HepG2 (cell line): ENCODE data around the gene FBXW4. TPM values are rescaled to one million over a fixed set of nuclear protein-coding genes. Genes with fewer than 3 reads are reported as not detected.
A peak's percentile ranks its signal among the peaks of the same experiment; 100 is the strongest.

Experiments used
- ATAC-seq: fragments of 200-7000 bp; cut with Tn5 transposase; 3 replicates; pipeline ENCODE4 v1.9.1; 2020; ENCODE audit warnings: mild to moderate bottlenecking, moderate library complexity
- BruUV-seq: library from RNA; stranded (reverse); fragments of 400-500 nt; replicated peaks from 2 replicates; lab custom pipeline; 2021; lab: Mats Ljungman, UMichigan
- CTCF ChIA-PET: fragments of 300-600 bp; formaldehyde crosslinking; extraction: SDS; loops from one replicate; lab custom pipeline; 2021; ENCODE audit warnings: low total read pairs, inconsistent platforms, low intra/inter-chr PET ratio; lab: Yijun Ruan, JAX
- POLR2A ChIA-PET: fragments of 350-600 bp; sonication (Branson Sonifier 250); formaldehyde crosslinking; loops from one replicate; lab custom pipeline; 2020; ENCODE audit warnings: antibody characterized with exemption, inconsistent platforms; lab: Yijun Ruan, JAX
- DNase-seq: peaks from one replicate; pipeline ENCODE4 v3.0.0-alpha.2; 2015; ENCODE audit warnings: low spot score
- FAIRE-seq: peaks from 3 replicates; lab custom pipeline; 2011; peaks lifted over from hg19 to GRCh38; lab: Jason Lieb, UNC
- H2AFZ ChIP-seq: one replicate; pipeline ENCODE4 v1.6.1; 2011; ENCODE audit warnings: low read length, inconsistent platforms
- H3K27ac ChIP-seq: fragments of 300-600 bp; 3 replicates; pipeline ENCODE4 v1.8.0; 2011; ENCODE audit warnings: mixed run types, mild to moderate bottlenecking, mixed read lengths, low read length, inconsistent platforms; ENCODE audit not compliant: insufficient read depth; ENCODE audit errors: extremely low read length
- H3K27me3 ChIP-seq, 2 experiments: fragments of 200-600 bp in 1 of 2; 2 replicates in 1 of 2; 3 replicates in 1 of 2; pipeline versions ENCODE4 v1.6.0 to v1.8.0; 2011; ENCODE audit warnings: low read length in 2 of 2, mild to moderate bottlenecking in 2 of 2, moderate library complexity in 2 of 2, inconsistent platforms in 1 of 2; ENCODE audit not compliant: insufficient read depth in 2 of 2, control insufficient read depth in 1 of 2
- H3K36me3 ChIP-seq, 2 experiments: fragments of 200-600 bp in 1 of 2; replicated peaks in 1 of 2; 2 replicates in 1 of 2; 3 replicates in 1 of 2; pipeline versions ENCODE4 v1.5.1 to v1.8.0; 2011; ENCODE audit warnings: low read length in 2 of 2, inconsistent platforms in 1 of 2; ENCODE audit not compliant: insufficient read depth in 2 of 2, control insufficient read depth in 1 of 2
- H3K4me1 ChIP-seq: 2 replicates; pipeline ENCODE4 v1.5.1; 2012; ENCODE audit warnings: low read length, inconsistent platforms; ENCODE audit not compliant: insufficient read depth
- H3K4me2 ChIP-seq: 2 replicates; pipeline ENCODE4 v1.6.0; 2011; ENCODE audit warnings: low read depth, low read length, inconsistent platforms
- H3K4me3 ChIP-seq, 3 experiments: fragments of 200-600 bp in 1 of 3; sonication (generic), shearing (Covaris generic) in 1 of 3; replicated peaks in 1 of 3; 2 replicates each; pipeline ENCODE4 v1.5.1; 2011 to 2016; ENCODE audit warnings: low read length in 3 of 3, inconsistent platforms in 2 of 3, low read depth in 2 of 3, mild to moderate bottlenecking in 2 of 3, control low read depth in 1 of 3, mixed read lengths in 1 of 3; ENCODE audit not compliant: insufficient read depth in 1 of 3
- H3K79me2 ChIP-seq: one replicate; pipeline ENCODE4 v1.6.1; 2011; ENCODE audit warnings: low read length, inconsistent platforms; ENCODE audit not compliant: insufficient read depth
- H3K9ac ChIP-seq: 2 replicates; pipeline ENCODE4 v1.6.0; 2011; ENCODE audit warnings: mild to moderate bottlenecking, low read depth, low read length, inconsistent platforms; ENCODE audit not compliant: insufficient read depth
- H3K9me3 ChIP-seq: 2 replicates; pipeline ENCODE4 v1.5.1; 2012; ENCODE audit warnings: mild to moderate bottlenecking, low read length
- H4K20me1 ChIP-seq: 2 replicates; pipeline ENCODE4 v1.6.0; 2011; ENCODE audit warnings: inconsistent platforms, mild to moderate bottlenecking, low read length, moderate library complexity; ENCODE audit not compliant: insufficient read depth
- GATA4 ChIP-seq: sonication (generic); IDR thresholded peaks from 2 replicates; pipeline ENCODE4 v1.6.1; 2016; ENCODE audit warnings: antibody characterized with exemption, low read depth, borderline replicate concordance
- HIC2 ChIP-seq: sonication (generic); formaldehyde crosslinking; IDR thresholded peaks from 2 replicates; pipeline ENCODE4 v1.9.0; 2022; ENCODE audit warnings: low read depth, missing genetic modification reagents
- MNT ChIP-seq: fragments of 450-650 bp; IDR thresholded peaks from 2 replicates; pipeline ENCODE4 v1.6.1; 2016
- ZFP37 ChIP-seq: sonication (generic); formaldehyde crosslinking; IDR thresholded peaks from 2 replicates; pipeline ENCODE4 v1.4.0; 2020; ENCODE audit warnings: missing genetic modification reagents, borderline replicate concordance
- ZHX1 ChIP-seq: sonication (generic); formaldehyde crosslinking; IDR thresholded peaks from 2 replicates; pipeline ENCODE4 v1.8.1; 2022; ENCODE audit warnings: low read depth, mild to moderate bottlenecking, missing genetic modification reagents
- ZNF17 ChIP-seq: sonication (generic); formaldehyde crosslinking; IDR thresholded peaks from 2 replicates; pipeline ENCODE4 v1.5.0; 2020; ENCODE audit warnings: mild to moderate bottlenecking, missing genetic modification reagents
- ZNF703 ChIP-seq: sonication (generic); formaldehyde crosslinking; IDR thresholded peaks from 2 replicates; pipeline ENCODE4 v1.5.1; 2020; ENCODE audit warnings: missing genetic modification reagents, mild to moderate bottlenecking, moderate library complexity, borderline replicate concordance
- WGBS: methylation state at CpG from one replicate; pipeline ENCODE4 v1.1.6; 2017; ENCODE audit warnings: low lambda C conversion rate; 5-methylcytosine and 5-hydroxymethylcytosine counted together
- in situ Hi-C: cut with HindIII; loops from 2 replicates; pipeline ENCODE4 v1.10.0; 2017; ENCODE audit warnings: low pct_unique_long_range_greater_than_20kb; ENCODE audit not compliant: extremely low pct_ligation_motif_present
- intact Hi-C: fragments of 100-400 bp; cut with micrococcal nuclease; formaldehyde crosslinking; loops from one replicate; pipeline ENCODE4 v1.10.0; 2022; ENCODE audit not compliant: unreplicated experiment
- polyA plus RNA-seq, 8 experiments: library from polyadenylated mRNA; depleted of rRNA in 3 of 8; stranded (reverse) in 7 of 8; unstranded in 1 of 8; fragments of >200 nt; fragmentation: Illumina TruSeq in 4 of 8; extraction: Trizol in 4 of 8; gene quantifications; 2 replicates each; pipeline versions ENCODE4 v1.2.1 to v1.2.3, GENCODE V29; 2011 to 2016; ENCODE audit warnings: low read depth in 4 of 8, missing spikeins in 1 of 8, mixed read lengths in 1 of 8; ENCODE audit not compliant: insufficient read depth in 1 of 8
- total RNA-seq, 5 experiments: library from RNA; depleted of rRNA; stranded (reverse); fragments of >200 nt; fragmentation: Illumina TruSeq; extraction: Trizol; gene quantifications; 2 replicates each; pipeline ENCODE4 v1.2.3, GENCODE V29; 2016; ENCODE audit warnings: low read depth in 1 of 5

FBXW4 gene
- total and polyA plus RNA-seq, 2 of the 13 experiments (the other 11 are each of a cell fraction or from before 2014, with no cell fraction given): 23.5 to 33.7 TPM

GRCh38 chr10:101732096-101732495 lies 37.1 kb upstream of the FBXW4 start (continued):
- TF ChIP-seq ZHX1 (CRISPR knock-in tag) (no peak), ZFP37 (CRISPR knock-in tag) (no peak), ZNF703 (CRISPR knock-in tag) (no peak), MNT (no peak), HIC2 (no peak)

- no peaks in the 10 kb centered on the region for H3K9me3 ChIP-seq
- ATAC-seq: no peak; the same call in 2 of the 3 replicates
- intact Hi-C loops (no loop called here), in situ Hi-C loops (no loop called here)
- no peaks in the 10 kb centered on the region for H3K36me3 ChIP-seq
- ChIA-PET POLR2A (interaction anchor here (2.0 kb wide), 1 partner anchor 32 kb away, joined by 7 read pairs; no protein-coding TSS in a partner anchor), CTCF (no interaction called here)
- peaks cover 0 to 6% of the 10 kb centered on the region in 2 experiments; a peak in 1 of 5 replicates for H3K27me3 ChIP-seq
- no peak overlapping the region for H3K4me3 ChIP-seq
- peak overlapping the region; percentile 21 for H3K4me2 ChIP-seq
- H3K27ac ChIP-seq: no peak overlapping the region
- H3K4me1 ChIP-seq: peaks cover 18% of the 10 kb centered on the region
- TF ChIP-seq GATA4: no peak
- no peak for TF ChIP-seq ZNF17 (CRISPR knock-in tag)
- H2AFZ ChIP-seq: no peak overlapping the region
- DNase-seq: no peak
- 23% methylated on average over 2 of the region's 2 CpGs for WGBS
- no peak overlapping the region for H3K9ac ChIP-seq
- FAIRE-seq: no peak
- no TSS peak for BruUV-seq
- H4K20me1 ChIP-seq: no peaks in the 10 kb centered on the region
- no peaks in the 10 kb centered on the region for H3K79me2 ChIP-seq
Observed at GRCh38 chr10:101726115-101726387, 31.1 kb upstream of the FBXW4 start.
